HEK293 (cell line): ENCODE data around the gene SIGLEC1.

ENCODE experiments used
- ZBTB1 ChIP-seq: fragments of 450-650 bp; formaldehyde crosslinking; IDR thresholded peaks from 2 replicates; pipeline ENCODE4 v1.5.1; 2016; ENCODE audit warnings: missing biosample characterization, missing genetic modification characterization
- ZNF140 ChIP-seq: fragments of 450-650 bp; formaldehyde crosslinking; IDR thresholded peaks from 2 replicates; pipeline ENCODE4 v1.5.1; 2016; ENCODE audit warnings: missing biosample characterization, missing genetic modification characterization
- ZNF214 ChIP-seq: fragments of 450-650 bp; formaldehyde crosslinking; IDR thresholded peaks from 2 replicates; pipeline ENCODE4 v1.5.1; 2017; ENCODE audit warnings: missing biosample characterization, mild to moderate bottlenecking, missing genetic modification characterization, borderline replicate concordance
- ZNF548 ChIP-seq: fragments of 450-650 bp; formaldehyde crosslinking; IDR thresholded peaks from 2 replicates; pipeline ENCODE4 v1.5.1; 2016; ENCODE audit warnings: missing biosample characterization, missing genetic modification characterization
- ZNF776 ChIP-seq: fragments of 450-650 bp; formaldehyde crosslinking; IDR thresholded peaks from 2 replicates; pipeline ENCODE4 v1.5.0; 2017; ENCODE audit warnings: missing biosample characterization, missing genetic modification characterization, borderline replicate concordance
- TF ChIP-seq, protein P1 (sequence below): fragments of 450-650 bp; formaldehyde crosslinking; IDR thresholded peaks from 2 replicates; pipeline ENCODE4 v1.5.1; 2016; ENCODE audit warnings: missing biosample characterization, missing genetic modification characterization
- TF ChIP-seq, protein P2 (sequence below): fragments of 450-650 bp; formaldehyde crosslinking; optimal IDR thresholded peaks from 2 replicates; pipeline ENCODE3; 2016; ENCODE audit warnings: missing biosample characterization, mild to moderate bottlenecking, missing genetic modification characterization
- TF ChIP-seq, protein P3 (sequence below): fragments of 450-650 bp; formaldehyde crosslinking; IDR thresholded peaks from 2 replicates; pipeline ENCODE4 v1.5.1; 2016; ENCODE audit warnings: missing biosample characterization, missing genetic modification characterization
- TF ChIP-seq, protein P4 (sequence below): sonication (generic); formaldehyde crosslinking; IDR thresholded peaks from 2 replicates; pipeline ENCODE4 v1.8.1; 2022; ENCODE audit warnings: mild to moderate bottlenecking, moderate library complexity, missing genetic modification reagents
- TF ChIP-seq, protein P5 (sequence below): fragments of 450-650 bp; formaldehyde crosslinking; IDR thresholded peaks from 2 replicates; pipeline ENCODE4 v1.5.1; 2017; ENCODE audit warnings: missing biosample characterization, missing genetic modification characterization

DNA sequence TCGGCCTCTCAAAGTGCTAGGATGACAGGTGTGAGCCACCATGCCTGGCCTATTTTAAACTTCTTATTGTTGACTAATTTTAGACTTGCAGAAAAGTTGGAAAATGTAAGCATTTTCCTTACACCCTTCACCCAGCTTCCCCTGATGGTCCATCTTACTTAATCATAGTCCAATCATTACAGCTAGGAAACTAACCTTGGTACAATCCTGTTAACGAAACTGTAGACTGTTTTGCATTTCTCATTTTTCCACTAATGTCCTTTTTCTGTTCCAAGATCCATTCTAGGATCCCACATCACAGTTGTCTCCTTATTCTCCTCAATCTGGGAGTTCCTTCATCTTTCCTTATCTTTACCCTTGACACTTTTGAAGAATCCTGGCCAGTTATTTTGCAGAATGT, 48.5 kb downstream of the SIGLEC1 start:
- no peak for TF ChIP-seq ZNF140 (tag by site-specific recombination)
- TF ChIP-seq, protein P1, sequence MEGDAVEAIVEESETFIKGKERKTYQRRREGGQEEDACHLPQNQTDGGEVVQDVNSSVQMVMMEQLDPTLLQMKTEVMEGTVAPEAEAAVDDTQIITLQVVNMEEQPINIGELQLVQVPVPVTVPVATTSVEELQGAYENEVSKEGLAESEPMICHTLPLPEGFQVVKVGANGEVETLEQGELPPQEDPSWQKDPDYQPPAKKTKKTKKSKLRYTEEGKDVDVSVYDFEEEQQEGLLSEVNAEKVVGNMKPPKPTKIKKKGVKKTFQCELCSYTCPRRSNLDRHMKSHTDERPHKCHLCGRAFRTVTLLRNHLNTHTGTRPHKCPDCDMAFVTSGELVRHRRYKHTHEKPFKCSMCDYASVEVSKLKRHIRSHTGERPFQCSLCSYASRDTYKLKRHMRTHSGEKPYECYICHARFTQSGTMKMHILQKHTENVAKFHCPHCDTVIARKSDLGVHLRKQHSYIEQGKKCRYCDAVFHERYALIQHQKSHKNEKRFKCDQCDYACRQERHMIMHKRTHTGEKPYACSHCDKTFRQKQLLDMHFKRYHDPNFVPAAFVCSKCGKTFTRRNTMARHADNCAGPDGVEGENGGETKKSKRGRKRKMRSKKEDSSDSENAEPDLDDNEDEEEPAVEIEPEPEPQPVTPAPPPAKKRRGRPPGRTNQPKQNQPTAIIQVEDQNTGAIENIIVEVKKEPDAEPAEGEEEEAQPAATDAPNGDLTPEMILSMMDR (tag by site-specific recombination), result no peak
- TF ChIP-seq, protein P2, sequence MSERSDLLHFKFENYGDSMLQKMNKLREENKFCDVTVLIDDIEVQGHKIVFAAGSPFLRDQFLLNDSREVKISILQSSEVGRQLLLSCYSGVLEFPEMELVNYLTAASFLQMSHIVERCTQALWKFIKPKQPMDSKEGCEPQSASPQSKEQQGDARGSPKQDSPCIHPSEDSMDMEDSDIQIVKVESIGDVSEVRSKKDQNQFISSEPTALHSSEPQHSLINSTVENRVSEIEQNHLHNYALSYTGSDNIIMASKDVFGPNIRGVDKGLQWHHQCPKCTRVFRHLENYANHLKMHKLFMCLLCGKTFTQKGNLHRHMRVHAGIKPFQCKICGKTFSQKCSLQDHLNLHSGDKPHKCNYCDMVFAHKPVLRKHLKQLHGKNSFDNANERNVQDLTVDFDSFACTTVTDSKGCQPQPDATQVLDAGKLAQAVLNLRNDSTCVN (tag by site-specific recombination), result no peak
- TF ChIP-seq ZNF776, result no peak
- TF ChIP-seq, protein P3, sequence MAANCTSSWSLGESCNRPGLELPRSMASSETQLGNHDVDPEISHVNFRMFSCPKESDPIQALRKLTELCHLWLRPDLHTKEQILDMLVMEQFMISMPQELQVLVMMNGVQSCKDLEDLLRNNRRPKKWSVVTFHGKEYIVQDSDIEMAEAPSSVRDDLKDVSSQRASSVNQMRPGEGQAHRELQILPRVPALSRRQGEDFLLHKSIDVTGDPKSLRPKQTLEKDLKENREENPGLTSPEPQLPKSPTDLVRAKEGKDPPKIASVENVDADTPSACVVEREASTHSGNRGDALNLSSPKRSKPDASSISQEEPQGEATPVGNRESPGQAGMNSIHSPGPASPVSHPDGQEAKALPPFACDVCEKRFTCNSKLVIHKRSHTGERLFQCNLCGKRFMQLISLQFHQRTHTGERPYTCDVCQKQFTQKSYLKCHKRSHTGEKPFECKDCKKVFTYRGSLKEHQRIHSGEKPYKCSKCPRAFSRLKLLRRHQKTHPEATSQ (tag by site-specific recombination), result no peak
- TF ChIP-seq, protein P4, sequence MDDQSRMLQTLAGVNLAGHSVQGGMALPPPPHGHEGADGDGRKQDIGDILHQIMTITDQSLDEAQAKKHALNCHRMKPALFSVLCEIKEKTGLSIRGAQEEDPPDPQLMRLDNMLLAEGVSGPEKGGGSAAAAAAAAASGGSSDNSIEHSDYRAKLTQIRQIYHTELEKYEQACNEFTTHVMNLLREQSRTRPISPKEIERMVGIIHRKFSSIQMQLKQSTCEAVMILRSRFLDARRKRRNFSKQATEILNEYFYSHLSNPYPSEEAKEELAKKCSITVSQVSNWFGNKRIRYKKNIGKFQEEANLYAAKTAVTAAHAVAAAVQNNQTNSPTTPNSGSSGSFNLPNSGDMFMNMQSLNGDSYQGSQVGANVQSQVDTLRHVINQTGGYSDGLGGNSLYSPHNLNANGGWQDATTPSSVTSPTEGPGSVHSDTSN (CRISPR knock-in tag), result no peak
- TF ChIP-seq, protein P5, sequence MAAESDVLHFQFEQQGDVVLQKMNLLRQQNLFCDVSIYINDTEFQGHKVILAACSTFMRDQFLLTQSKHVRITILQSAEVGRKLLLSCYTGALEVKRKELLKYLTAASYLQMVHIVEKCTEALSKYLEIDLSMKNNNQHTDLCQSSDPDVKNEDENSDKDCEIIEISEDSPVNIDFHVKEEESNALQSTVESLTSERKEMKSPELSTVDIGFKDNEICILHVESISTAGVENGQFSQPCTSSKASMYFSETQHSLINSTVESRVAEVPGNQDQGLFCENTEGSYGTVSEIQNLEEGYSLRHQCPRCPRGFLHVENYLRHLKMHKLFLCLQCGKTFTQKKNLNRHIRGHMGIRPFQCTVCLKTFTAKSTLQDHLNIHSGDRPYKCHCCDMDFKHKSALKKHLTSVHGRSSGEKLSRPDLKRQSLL (tag by site-specific recombination), result no peak
- TF ChIP-seq ZNF214 (tag by site-specific recombination), result no peak
- no peak for TF ChIP-seq ZNF548 (tag by site-specific recombination)
- TF ChIP-seq ZBTB1 (tag by site-specific recombination), result no peak
